Panc1 (cell line): ENCODE data around the gene PLEKHA1. TPM values are rescaled to one million over a fixed set of nuclear protein-coding genes. Genes with fewer than 3 reads are reported as not detected.

ENCODE experiments used
- ATAC-seq: fragments of 200-7000 bp; cut with Tn5 transposase; 2 replicates; pipeline ENCODE4 v1.9.1; 2020; ENCODE audit warnings: mild to moderate bottlenecking, moderate library complexity
- BruUV-seq: library from RNA; stranded (reverse); fragments of 400-500 nt; replicated peaks from 2 replicates; lab custom pipeline; 2021; lab: Mats Ljungman, UMichigan
- CTCF ChIA-PET: fragments of 300-600 bp; sonication (Branson Sonifier 250); formaldehyde crosslinking; loops from one replicate; lab custom pipeline; 2022; ENCODE audit warnings: antibody characterized with exemption; lab: Charles Lee
- POLR2A ChIA-PET: fragments of 300-600 bp; sonication (Branson Sonifier 250); formaldehyde crosslinking; loops from one replicate; lab custom pipeline; 2022; ENCODE audit warnings: antibody characterized with exemption; lab: Charles Lee
- DNase-seq: peaks from one replicate; pipeline ENCODE4 v3.0.0-alpha.2; 2010; ENCODE audit warnings: low read depth, low spot score
- H3K27ac ChIP-seq: 2 replicates; pipeline ENCODE4 v1.5.1; 2011; ENCODE audit warnings: mild to moderate bottlenecking, low read length, inconsistent platforms
- H3K27me3 ChIP-seq: fragments of 200-500 bp; sonication (Bioruptor generic); 2 replicates; pipeline ENCODE4 v1.6.0; 2014; ENCODE audit warnings: low read length, inconsistent platforms; ENCODE audit not compliant: control insufficient read depth, insufficient read depth
- H3K36me3 ChIP-seq: fragments of 200-500 bp; sonication (Bioruptor generic); 2 replicates; pipeline ENCODE4 v1.5.1; 2014; ENCODE audit warnings: inconsistent platforms, mild to moderate bottlenecking, low read length, moderate library complexity; ENCODE audit not compliant: control insufficient read depth, insufficient read depth
- H3K4me1 ChIP-seq: 2 replicates; pipeline ENCODE4 v1.5.1; 2011; ENCODE audit warnings: inconsistent platforms, mild to moderate bottlenecking, low read length, moderate library complexity; ENCODE audit not compliant: control insufficient read depth, insufficient read depth
- H3K4me3 ChIP-seq, 2 experiments: 2 replicates each; pipeline ENCODE4 v1.5.1; 2011 to 2012; ENCODE audit warnings: low read depth in 2 of 2, low read length in 2 of 2, mild to moderate bottlenecking in 2 of 2, inconsistent platforms in 1 of 2, moderate library complexity in 1 of 2
- H3K9me3 ChIP-seq: fragments of 200-500 bp; sonication (Bioruptor generic); 2 replicates; pipeline ENCODE4 v1.5.1; 2014; ENCODE audit warnings: low read depth, mild to moderate bottlenecking, inconsistent platforms, low read length, moderate library complexity; ENCODE audit not compliant: control insufficient read depth, insufficient read depth
- CTCF ChIP-seq: fragments of 450-650 bp; IDR thresholded peaks from 2 replicates; pipeline ENCODE4 v1.5.1; 2017; ENCODE audit warnings: mild to moderate bottlenecking
- POLR2AphosphoS5 ChIP-seq: IDR thresholded peaks from 2 replicates; pipeline ENCODE4 v1.6.1; 2012; ENCODE audit warnings: mild to moderate bottlenecking, low read depth, low read length, moderate library complexity
- SIN3A ChIP-seq: IDR thresholded peaks from 2 replicates; pipeline ENCODE4 v1.6.1; 2012; ENCODE audit warnings: low read depth, mild to moderate bottlenecking, low read length, moderate library complexity, borderline replicate concordance; ENCODE audit not compliant: insufficient read depth
- TCF7L2 ChIP-seq: IDR thresholded peaks from 2 replicates; pipeline ENCODE4 v1.6.1; 2011; ENCODE audit warnings: mild to moderate bottlenecking, low read depth, low read length, inconsistent platforms
- in situ Hi-C: cut with HindIII; loops from 2 replicates; pipeline ENCODE4 v1.10.0; 2016; ENCODE audit warnings: low sequenced_read_pairs, low pct_unique_long_range_greater_than_20kb
- intact Hi-C: fragments of 100-400 bp; cut with micrococcal nuclease; formaldehyde crosslinking; loops from one replicate; pipeline ENCODE4 v1.10.0; 2022; ENCODE audit not compliant: unreplicated experiment
- total RNA-seq: library from RNA; stranded (reverse); gene quantifications from one replicate; pipeline ENCODE4 v1.2.1, GENCODE V29; 2021; ENCODE audit not compliant: unreplicated experiment
- TF ChIP-seq, protein P1 (sequence below), 2 experiments: IDR thresholded peaks; 2 replicates each; pipeline ENCODE4 v1.6.1; 2011 to 2012; ENCODE audit warnings: low read depth in 2 of 2, control low read depth in 1 of 2, low read length in 1 of 2, mild to moderate bottlenecking in 1 of 2, moderate library complexity in 1 of 2; ENCODE audit not compliant: insufficient read depth in 1 of 2

The PLEKHA1 gene
- total RNA-seq, 1 experiment from 2014 or later = 95.5 TPM

DNA sequence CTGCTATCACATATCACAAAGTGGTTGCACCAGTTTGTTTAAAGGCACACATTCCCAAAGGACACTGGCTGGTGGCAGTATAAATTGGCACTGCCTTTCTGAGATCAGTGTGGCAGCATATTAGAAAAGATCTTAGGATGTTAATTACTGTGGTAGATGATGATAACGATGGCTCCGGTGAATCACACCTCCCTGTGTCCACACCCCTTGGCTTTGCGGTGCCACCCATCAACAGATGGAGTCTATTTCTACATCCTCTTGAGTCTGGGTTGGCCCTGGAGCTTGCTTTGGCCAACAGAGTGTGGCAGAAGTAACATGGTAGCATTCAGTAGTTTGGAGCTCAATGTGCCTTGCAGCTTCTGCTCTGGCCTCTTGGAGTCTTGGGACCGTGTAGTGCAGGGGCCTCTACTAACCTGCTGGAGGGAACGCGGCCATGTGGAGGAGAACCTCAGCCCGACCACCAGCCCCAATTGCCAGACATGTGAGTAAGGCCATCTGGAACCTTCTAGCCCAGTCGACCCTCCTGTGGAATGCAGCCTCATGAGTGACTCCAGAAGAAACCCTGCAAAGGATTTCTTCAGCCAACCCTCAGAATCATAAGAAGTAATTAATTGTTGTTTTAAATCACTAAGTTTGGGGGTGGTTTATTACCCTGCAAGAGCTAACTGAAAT lies 27.2 kb upstream of the PLEKHA1 start:
- intact Hi-C loops = no loop called here
- BruUV-seq = no TSS peak
- Histone ChIP-seq H3K27me3 (no peaks in the 10 kb centered on the region), H3K4me3 (no peak overlapping the region), H3K27ac (no peak overlapping the region), H3K9me3 (peaks cover 6% of the 10 kb centered on the region; the same call in 1 of the 2 replicates), H3K36me3 (no peaks in the 10 kb centered on the region), H3K4me1 (peaks cover 20% of the 10 kb centered on the region)
- ChIA-PET CTCF (no interaction called here), POLR2A (no interaction called here)
- in situ Hi-C loops = no loop called here
- TF ChIP-seq SIN3A (no peak), TCF7L2 (no peak)
- ATAC-seq (no peak), DNase-seq (no peak)

- Histone ChIP-seq H3K27me3 (no peaks in the 10 kb centered on the region), H3K27ac (no peak overlapping the region), H3K4me3 (no peak overlapping the region), H3K36me3 (no peaks in the 10 kb centered on the region), H3K4me1 (peaks cover 12% of the 10 kb centered on the region), H3K9me3 (peaks cover 6% of the 10 kb centered on the region; the same call in 1 of the 2 replicates)
- POLR2A ChIA-PET = no interaction called here
- in situ Hi-C loops = no loop called here
- ATAC-seq (no peak), DNase-seq (no peak)
- intact Hi-C loops = no loop called here
- no TSS peak for BruUV-seq
- TF ChIP-seq, protein P1, sequence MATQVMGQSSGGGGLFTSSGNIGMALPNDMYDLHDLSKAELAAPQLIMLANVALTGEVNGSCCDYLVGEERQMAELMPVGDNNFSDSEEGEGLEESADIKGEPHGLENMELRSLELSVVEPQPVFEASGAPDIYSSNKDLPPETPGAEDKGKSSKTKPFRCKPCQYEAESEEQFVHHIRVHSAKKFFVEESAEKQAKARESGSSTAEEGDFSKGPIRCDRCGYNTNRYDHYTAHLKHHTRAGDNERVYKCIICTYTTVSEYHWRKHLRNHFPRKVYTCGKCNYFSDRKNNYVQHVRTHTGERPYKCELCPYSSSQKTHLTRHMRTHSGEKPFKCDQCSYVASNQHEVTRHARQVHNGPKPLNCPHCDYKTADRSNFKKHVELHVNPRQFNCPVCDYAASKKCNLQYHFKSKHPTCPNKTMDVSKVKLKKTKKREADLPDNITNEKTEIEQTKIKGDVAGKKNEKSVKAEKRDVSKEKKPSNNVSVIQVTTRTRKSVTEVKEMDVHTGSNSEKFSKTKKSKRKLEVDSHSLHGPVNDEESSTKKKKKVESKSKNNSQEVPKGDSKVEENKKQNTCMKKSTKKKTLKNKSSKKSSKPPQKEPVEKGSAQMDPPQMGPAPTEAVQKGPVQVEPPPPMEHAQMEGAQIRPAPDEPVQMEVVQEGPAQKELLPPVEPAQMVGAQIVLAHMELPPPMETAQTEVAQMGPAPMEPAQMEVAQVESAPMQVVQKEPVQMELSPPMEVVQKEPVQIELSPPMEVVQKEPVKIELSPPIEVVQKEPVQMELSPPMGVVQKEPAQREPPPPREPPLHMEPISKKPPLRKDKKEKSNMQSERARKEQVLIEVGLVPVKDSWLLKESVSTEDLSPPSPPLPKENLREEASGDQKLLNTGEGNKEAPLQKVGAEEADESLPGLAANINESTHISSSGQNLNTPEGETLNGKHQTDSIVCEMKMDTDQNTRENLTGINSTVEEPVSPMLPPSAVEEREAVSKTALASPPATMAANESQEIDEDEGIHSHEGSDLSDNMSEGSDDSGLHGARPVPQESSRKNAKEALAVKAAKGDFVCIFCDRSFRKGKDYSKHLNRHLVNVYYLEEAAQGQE (IDR thresholded peaks at IDR 0.05; ENCODE audit: insufficient read depth in 1 of 2, low read depth in 2 of 2, low read length in 1 of 2) = no peak
- TF ChIP-seq CTCF (no peak), POLR2AphosphoS5 (no peak), SIN3A (no peak), TCF7L2 (no peak)
- CTCF ChIA-PET = no interaction called here
Measured at GRCh38 chr10:122348512-122348911, 26.0 kb upstream of the PLEKHA1 start.

DNA sequence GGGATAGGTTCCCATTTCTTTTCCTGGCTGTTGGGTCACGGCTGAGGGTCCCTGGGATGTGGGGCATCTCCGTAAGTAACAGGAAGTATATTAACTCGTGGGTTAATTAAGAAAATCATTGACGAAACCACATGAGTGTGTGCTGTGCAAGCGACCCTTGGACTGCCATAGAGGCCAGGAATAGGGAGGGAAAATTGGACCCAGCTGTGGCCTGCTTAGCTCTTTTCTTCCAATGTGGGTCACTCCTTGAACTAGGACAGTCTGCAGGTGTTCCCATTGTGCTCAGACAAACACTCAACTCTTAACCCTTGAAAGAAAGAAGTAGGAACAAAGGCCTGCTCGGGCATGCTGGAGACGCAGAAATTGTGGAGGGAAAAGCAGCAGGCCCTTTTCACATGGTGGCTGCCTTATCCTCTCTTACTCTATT lies 25.6 kb upstream of the PLEKHA1 start:
- in situ Hi-C loops = no loop called here
- ATAC-seq (no peak), DNase-seq (no peak)
- no TSS peak for BruUV-seq
- intact Hi-C loops = no loop called here
- H3K4me3 ChIP-seq = no peak overlapping the region
- H3K4me1 ChIP-seq = peaks cover 12% of the 10 kb centered on the region
- H3K9me3 ChIP-seq = peaks cover 6% of the 10 kb centered on the region; the same call in 1 of the 2 replicates
- no peaks in the 10 kb centered on the region for H3K27me3 ChIP-seq
- ChIA-PET CTCF (no interaction called here), POLR2A (no interaction called here)
- no peak overlapping the region for H3K27ac ChIP-seq
- H3K36me3 ChIP-seq = no peaks in the 10 kb centered on the region
- TF ChIP-seq TCF7L2 (no peak), CTCF (no peak), POLR2AphosphoS5 (no peak), SIN3A (no peak)
- TF ChIP-seq, protein P1 (IDR thresholded peaks at IDR 0.05; ENCODE audit: insufficient read depth in 1 of 2, low read depth in 2 of 2, low read length in 1 of 2) = no peak
